Astrocyte (in vitro differentiated cells and primary cell): Measurements from ENCODE around the gene TRIAP1. TPM values are rescaled to one million over a fixed set of nuclear protein-coding genes. Genes with fewer than 3 reads are reported as not detected.

Experiments
- DNase-seq: peaks from one replicate; pipeline ENCODE4 v3.0.0-alpha.2; 2010; ENCODE audit warnings: low read depth
- FAIRE-seq: peaks from 2 replicates; lab custom pipeline; 2011; peaks lifted over from hg19 to GRCh38; lab: Jason Lieb, UNC
- H2AFZ ChIP-seq: 2 replicates; pipeline ENCODE4 v1.6.0; 2012; ENCODE audit warnings: low read depth, low read length, inconsistent platforms
- H3K27ac ChIP-seq: 2 replicates; pipeline ENCODE4 v1.5.1; 2011; ENCODE audit warnings: low read depth, low read length, inconsistent platforms
- H3K27me3 ChIP-seq: 2 replicates; pipeline ENCODE4 v1.6.0; 2011; ENCODE audit warnings: low read length, inconsistent platforms; ENCODE audit not compliant: insufficient read depth
- H3K36me3 ChIP-seq: 2 replicates; pipeline ENCODE4 v1.5.1; 2011; ENCODE audit warnings: low read length, inconsistent platforms; ENCODE audit not compliant: insufficient read depth
- H3K4me1 ChIP-seq: 2 replicates; pipeline ENCODE4 v1.5.1; 2011; ENCODE audit warnings: low read length, inconsistent platforms; ENCODE audit not compliant: insufficient read depth
- H3K4me2 ChIP-seq: 2 replicates; pipeline ENCODE4 v1.6.0; 2012; ENCODE audit warnings: low read length, inconsistent platforms
- H3K4me3 ChIP-seq: 2 replicates; pipeline ENCODE4 v1.5.1; 2011; ENCODE audit warnings: low read depth, mild to moderate bottlenecking, low read length, inconsistent platforms; ENCODE audit not compliant: insufficient read depth
- H3K79me2 ChIP-seq: 2 replicates; pipeline ENCODE4 v1.6.0; 2012; ENCODE audit warnings: mild to moderate bottlenecking, low read length, inconsistent platforms; ENCODE audit not compliant: insufficient read depth
- H3K9ac ChIP-seq: 2 replicates; pipeline ENCODE4 v1.6.0; 2012; ENCODE audit warnings: mild to moderate bottlenecking, low read length, inconsistent platforms
- H3K9me3 ChIP-seq: 2 replicates; pipeline ENCODE4 v1.5.1; 2012; ENCODE audit warnings: low read depth, mild to moderate bottlenecking, low read length, inconsistent platforms; ENCODE audit not compliant: insufficient read depth
- H4K20me1 ChIP-seq: 2 replicates; pipeline ENCODE4 v1.6.0; 2012; ENCODE audit warnings: low read length, inconsistent platforms; ENCODE audit not compliant: insufficient read depth
- H3K27ac Mint-ChIP-seq: one replicate; pipeline ENCODE4 v1.8.0; 2021; ENCODE audit warnings: mild to moderate bottlenecking, mixed read lengths; ENCODE audit not compliant: unreplicated experiment
- H3K27me3 Mint-ChIP-seq: one replicate; pipeline ENCODE4 v1.8.0; 2021; ENCODE audit warnings: low read depth, mixed read lengths; ENCODE audit not compliant: unreplicated experiment
- H3K36me3 Mint-ChIP-seq: one replicate; pipeline ENCODE4 v1.8.0; 2021; ENCODE audit warnings: low read depth, mixed read lengths; ENCODE audit not compliant: unreplicated experiment
- H3K4me1 Mint-ChIP-seq: one replicate; pipeline ENCODE4 v1.8.0; 2021; ENCODE audit warnings: low read depth, mixed read lengths; ENCODE audit not compliant: unreplicated experiment
- H3K4me3 Mint-ChIP-seq: one replicate; pipeline ENCODE4 v1.8.0; 2021; ENCODE audit warnings: mild to moderate bottlenecking, moderate library complexity, mixed read lengths; ENCODE audit not compliant: unreplicated experiment
- H3K9me3 Mint-ChIP-seq: one replicate; pipeline ENCODE4 v1.8.0; 2021; ENCODE audit warnings: mild to moderate bottlenecking, mixed read lengths; ENCODE audit not compliant: unreplicated experiment
- EZH2 ChIP-seq: IDR thresholded peaks from 2 replicates; pipeline ENCODE4 v1.6.1; 2012; ENCODE audit warnings: mild to moderate bottlenecking, low read length, inconsistent platforms; ENCODE audit not compliant: insufficient read depth
- total RNA-seq: library from RNA; stranded (reverse); gene quantifications from 2 replicates; pipeline ENCODE4 v1.2.1, GENCODE V29; 2021
- TF ChIP-seq, protein P1 (sequence below): IDR thresholded peaks from 2 replicates; pipeline ENCODE4 v1.5.1; 2011; ENCODE audit warnings: low read depth, mild to moderate bottlenecking, inconsistent platforms, low read length, moderate library complexity; ENCODE audit not compliant: insufficient read depth

Gene TRIAP1
- total RNA-seq, 1 donor from 2014 or later, result 54.0 TPM

DNA sequence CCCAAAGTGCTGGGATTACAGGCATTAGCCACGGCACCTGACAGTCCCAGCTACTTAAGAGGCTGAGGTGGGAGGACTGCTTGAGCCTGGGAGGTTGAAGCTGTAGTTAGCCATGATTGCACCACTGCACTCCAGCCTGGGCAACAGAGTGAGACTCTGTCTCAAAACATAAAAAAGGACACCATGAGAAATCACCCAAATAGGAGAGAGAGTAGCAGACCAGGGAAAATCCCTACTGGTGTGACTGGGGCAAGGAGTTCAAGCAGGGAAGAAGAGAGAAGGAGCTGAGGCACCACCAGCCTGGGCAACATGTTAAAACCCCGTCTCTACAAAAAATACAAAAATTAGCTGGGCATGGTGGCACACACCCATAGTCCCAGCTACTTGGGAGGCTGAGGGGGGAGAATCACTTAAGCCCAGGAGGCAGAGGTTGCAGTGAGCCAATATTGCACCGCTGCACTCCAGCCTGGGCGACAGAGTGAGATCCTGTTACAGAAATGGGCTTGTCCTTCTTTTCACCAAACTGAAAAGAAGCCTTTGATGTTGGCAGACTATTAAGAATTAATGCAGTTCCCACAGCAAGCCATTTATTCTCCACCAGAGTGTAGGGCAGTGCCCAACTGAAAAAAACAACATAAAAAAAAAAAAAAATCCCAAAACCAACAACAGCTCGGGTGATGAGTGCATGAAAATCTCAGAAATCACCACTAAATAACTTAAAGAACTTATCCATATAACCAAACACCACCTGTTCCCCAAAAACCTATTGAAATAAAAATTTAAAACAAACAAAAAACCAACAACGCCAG is 27.8 kb upstream of the TRIAP1 start:
- H3K4me3 ChIP-seq, result no peak overlapping the region
- no peaks in the 10 kb centered on the region for H3K27me3 ChIP-seq
- no peak overlapping the region for H3K9ac ChIP-seq
- peaks cover 10% of the 10 kb centered on the region for H4K20me1 ChIP-seq
- H3K36me3 ChIP-seq, result no peaks in the 10 kb centered on the region
- Mint-ChIP-seq H3K4me1 (peaks cover 31% of the 10 kb centered on the region), H3K9me3 (no peaks in the 10 kb centered on the region), H3K27ac (peak overlapping the region; percentile 68), H3K27me3 (no peaks in the 10 kb centered on the region), H3K4me3 (peak overlapping the region; percentile 65), H3K36me3 (no peaks in the 10 kb centered on the region)
- H3K4me2 ChIP-seq, result peak overlapping the region; percentile 62
- DNase-seq, result no peak
- TF ChIP-seq, protein P1, sequence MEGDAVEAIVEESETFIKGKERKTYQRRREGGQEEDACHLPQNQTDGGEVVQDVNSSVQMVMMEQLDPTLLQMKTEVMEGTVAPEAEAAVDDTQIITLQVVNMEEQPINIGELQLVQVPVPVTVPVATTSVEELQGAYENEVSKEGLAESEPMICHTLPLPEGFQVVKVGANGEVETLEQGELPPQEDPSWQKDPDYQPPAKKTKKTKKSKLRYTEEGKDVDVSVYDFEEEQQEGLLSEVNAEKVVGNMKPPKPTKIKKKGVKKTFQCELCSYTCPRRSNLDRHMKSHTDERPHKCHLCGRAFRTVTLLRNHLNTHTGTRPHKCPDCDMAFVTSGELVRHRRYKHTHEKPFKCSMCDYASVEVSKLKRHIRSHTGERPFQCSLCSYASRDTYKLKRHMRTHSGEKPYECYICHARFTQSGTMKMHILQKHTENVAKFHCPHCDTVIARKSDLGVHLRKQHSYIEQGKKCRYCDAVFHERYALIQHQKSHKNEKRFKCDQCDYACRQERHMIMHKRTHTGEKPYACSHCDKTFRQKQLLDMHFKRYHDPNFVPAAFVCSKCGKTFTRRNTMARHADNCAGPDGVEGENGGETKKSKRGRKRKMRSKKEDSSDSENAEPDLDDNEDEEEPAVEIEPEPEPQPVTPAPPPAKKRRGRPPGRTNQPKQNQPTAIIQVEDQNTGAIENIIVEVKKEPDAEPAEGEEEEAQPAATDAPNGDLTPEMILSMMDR, result no peak
- no peak for TF ChIP-seq EZH2
- H2AFZ ChIP-seq, result no peak overlapping the region
- peaks cover 8% of the 10 kb centered on the region for H3K4me1 ChIP-seq
- H3K79me2 ChIP-seq, result peaks cover 31% of the 10 kb centered on the region
- H3K9me3 ChIP-seq, result no peaks in the 10 kb centered on the region
- no peak overlapping the region for H3K27ac ChIP-seq
- no peak for FAIRE-seq

DNA sequence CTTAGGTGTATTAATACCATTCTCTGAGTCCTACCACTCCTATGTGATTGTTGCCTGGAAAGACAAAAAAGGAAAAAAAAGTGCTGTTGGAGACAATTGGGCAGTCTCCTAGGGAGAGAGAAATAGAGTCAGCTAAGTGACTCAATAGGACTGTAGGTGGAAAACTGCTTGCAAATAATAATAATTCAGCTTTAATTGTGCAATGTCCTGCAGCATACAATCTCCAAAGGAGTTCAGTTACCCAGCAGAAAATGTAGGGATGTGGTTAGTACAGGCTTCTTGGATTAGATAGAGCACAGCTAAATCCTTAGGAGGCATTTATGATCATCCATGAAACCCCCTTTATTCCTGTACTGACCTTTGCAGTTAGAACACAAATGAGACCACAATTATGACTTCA is 26.3 kb upstream of the TRIAP1 start:
- Mint-ChIP-seq H3K27ac (no peak overlapping the region), H3K4me1 (peaks cover 36% of the 10 kb centered on the region), H3K9me3 (no peaks in the 10 kb centered on the region), H3K27me3 (no peaks in the 10 kb centered on the region), H3K36me3 (peaks cover under 1% of the 10 kb centered on the region), H3K4me3 (no peak overlapping the region)
- H3K9ac ChIP-seq, result no peak overlapping the region
- peaks cover 13% of the 10 kb centered on the region for H3K4me1 ChIP-seq
- no peak overlapping the region for H3K27ac ChIP-seq
- H3K9me3 ChIP-seq, result no peaks in the 10 kb centered on the region
- H3K4me2 ChIP-seq, result no peak overlapping the region
- H3K4me3 ChIP-seq, result no peak overlapping the region
- FAIRE-seq, result no peak
- no peaks in the 10 kb centered on the region for H3K36me3 ChIP-seq
- no peak for TF ChIP-seq EZH2
- TF ChIP-seq, protein P1, result no peak
- H3K79me2 ChIP-seq, result peaks cover 46% of the 10 kb centered on the region
- DNase-seq, result no peak
- no peaks in the 10 kb centered on the region for H3K27me3 ChIP-seq
- no peak overlapping the region for H2AFZ ChIP-seq
- H4K20me1 ChIP-seq, result peaks cover 25% of the 10 kb centered on the region
